ENCODE results near the gene C9orf152. TPM values are rescaled to one million over a fixed set of nuclear protein-coding genes. Genes with fewer than 3 reads are reported as not detected.
A peak's percentile ranks its signal among the peaks of the same experiment; 100 is the strongest.
"Not testable (repeated sequence)": the region's sequence is repeated elsewhere in the genome, so short reads cannot be mapped to it uniquely, and the experiment has no call there.

C9orf152 gene
- total and polyA plus RNA-seq, 2 experiments from 2014 or later = not detected

- H3K36me3 ChIP-seq = peaks cover 6% of the 10 kb centered on the region
- peak overlapping the region; percentile 79 for H3K4me3 ChIP-seq
- H3K9me3 ChIP-seq (ENCODE audit: low read depth) = no peaks in the 10 kb centered on the region
- H3K27me3 ChIP-seq = no peaks in the 10 kb centered on the region
- DNase-seq (ENCODE audit: low read depth in 1 of 2, low spot score in 1 of 2) = peak; percentile 26 to 49
- H3K4me1 ChIP-seq (ENCODE audit: low read depth) = peaks cover 27% of the 10 kb centered on the region
- no peak overlapping the region for H3K27ac ChIP-seq
- no peak for TF ChIP-seq CTCF (IDR thresholded peaks at IDR 0.05; ENCODE audit: low read depth, low read length)
Measured at GRCh38 chr9:110255034-110255462, 47.1 kb upstream of the C9orf152 start.

GRCh38 chr9:110254500-110254899, 46.5 kb upstream of the C9orf152 start:
- TF ChIP-seq CTCF (IDR thresholded peaks at IDR 0.05; ENCODE audit: low read depth, low read length) = no peak
- DNase-seq (ENCODE audit: low read depth in 1 of 2, low spot score in 1 of 2) = no peak
- H3K27ac ChIP-seq = no peak overlapping the region
- peaks cover 8% of the 10 kb centered on the region for H3K36me3 ChIP-seq
- H3K4me3 ChIP-seq = peak overlapping the region; percentile 79
- H3K4me1 ChIP-seq (ENCODE audit: low read depth) = peaks cover 27% of the 10 kb centered on the region
- no peaks in the 10 kb centered on the region for H3K9me3 ChIP-seq (ENCODE audit: low read depth)
- H3K27me3 ChIP-seq = no peaks in the 10 kb centered on the region

GRCh38 chr9:110252509-110253139, 44.7 kb upstream of the C9orf152 start:
- H3K27ac ChIP-seq = no peak overlapping the region
- H3K4me1 ChIP-seq (ENCODE audit: low read depth) = peaks cover 12% of the 10 kb centered on the region
- H3K9me3 ChIP-seq (ENCODE audit: low read depth) = no peaks in the 10 kb centered on the region
- H3K4me3 ChIP-seq = no peak overlapping the region
- H3K27me3 ChIP-seq = no peaks in the 10 kb centered on the region
- DNase-seq (ENCODE audit: low read depth in 1 of 2, low spot score in 1 of 2) = peak in 1 of 2 donors; percentile 20
- peaks cover 8% of the 10 kb centered on the region for H3K36me3 ChIP-seq
- TF ChIP-seq CTCF (IDR thresholded peaks at IDR 0.05; ENCODE audit: low read depth, low read length) = no peak

- not testable (repeated sequence) for H3K27me3 ChIP-seq; DNase-seq (ENCODE audit: low read depth in 1 of 2, low spot score in 1 of 2); H3K36me3 ChIP-seq; H3K27ac ChIP-seq; H3K9me3 ChIP-seq (ENCODE audit: low read depth); H3K4me3 ChIP-seq; H3K4me1 ChIP-seq (ENCODE audit: low read depth)
Measured at GRCh38 chr9:110251770-110252169, 43.8 kb upstream of the C9orf152 start.

GRCh38 chr9:110251212-110251611, 43.3 kb upstream of the C9orf152 start:
- Histone ChIP-seq H3K9me3 (ENCODE audit: low read depth) (no peaks in the 10 kb centered on the region), H3K4me1 (ENCODE audit: low read depth) (peaks cover 8% of the 10 kb centered on the region), H3K27ac (no peak overlapping the region), H3K36me3 (peaks cover 8% of the 10 kb centered on the region), H3K4me3 (no peak overlapping the region), H3K27me3 (no peaks in the 10 kb centered on the region)
- no peak for TF ChIP-seq CTCF (IDR thresholded peaks at IDR 0.05; ENCODE audit: low read depth, low read length)
- peak in 1 of 2 donors; percentile 13 for DNase-seq (ENCODE audit: low read depth in 1 of 2, low spot score in 1 of 2)

- Histone ChIP-seq H3K36me3 (peaks cover 10% of the 10 kb centered on the region), H3K9me3 (ENCODE audit: low read depth) (no peaks in the 10 kb centered on the region), H3K4me3 (no peak overlapping the region), H3K27me3 (no peaks in the 10 kb centered on the region), H3K4me1 (ENCODE audit: low read depth) (peaks cover 3% of the 10 kb centered on the region), H3K27ac (no peak overlapping the region)
- no peak for DNase-seq (ENCODE audit: low read depth in 1 of 2, low spot score in 1 of 2)
- TF ChIP-seq CTCF (IDR thresholded peaks at IDR 0.05; ENCODE audit: low read depth, low read length) = no peak
Measured at GRCh38 chr9:110249603-110250002, 41.6 kb upstream of the C9orf152 start.

Data from cardiac muscle cell (in vitro differentiated cells and primary cell).